Hepatocyte (in vitro differentiated cells): Measurements from ENCODE around the gene GDF15. TPM values are rescaled to one million over a fixed set of nuclear protein-coding genes. Genes with fewer than 3 reads are reported as not detected.

ENCODE experiments used
- DNase-seq: peaks from one replicate; pipeline ENCODE4 v3.0.0-alpha.2; 2016; ENCODE audit warnings: low spot score
- H2AFZ ChIP-seq: fragments of 200-600 bp; sonication (generic); 2 replicates; pipeline ENCODE4 v1.6.0; 2016; ENCODE audit warnings: antibody characterized with exemption, mild to moderate bottlenecking
- H3K27ac ChIP-seq: fragments of 200-600 bp; sonication (generic); 2 replicates; pipeline ENCODE4 v1.5.1; 2016; ENCODE audit warnings: mild to moderate bottlenecking
- H3K27me3 ChIP-seq: fragments of 200-600 bp; sonication (generic); 2 replicates; pipeline ENCODE4 v1.6.1; 2016
- H3K36me3 ChIP-seq: fragments of 200-600 bp; sonication (generic); replicated peaks from 2 replicates; pipeline ENCODE4 v1.5.1; 2016; ENCODE audit warnings: low read depth; ENCODE audit not compliant: insufficient read depth
- H3K4me1 ChIP-seq: fragments of 200-600 bp; sonication (generic); 2 replicates; pipeline ENCODE4 v1.5.1; 2016; ENCODE audit warnings: mild to moderate bottlenecking, moderate library complexity; ENCODE audit not compliant: insufficient read depth
- H3K4me2 ChIP-seq: fragments of 200-600 bp; sonication (generic); 2 replicates; pipeline ENCODE4 v1.6.0; 2016
- H3K4me3 ChIP-seq: fragments of 200-600 bp; sonication (generic); 2 replicates; pipeline ENCODE4 v1.5.1; 2016; ENCODE audit warnings: mild to moderate bottlenecking
- H3K79me2 ChIP-seq: fragments of 200-600 bp; sonication (generic); 2 replicates; pipeline ENCODE4 v1.6.0; 2017; ENCODE audit warnings: mild to moderate bottlenecking
- H3K9me2 ChIP-seq: fragments of 200-600 bp; sonication (generic); replicated peaks from 2 replicates; pipeline ENCODE4 v1.6.0; 2017; ENCODE audit warnings: mild to moderate bottlenecking; ENCODE audit not compliant: insufficient read depth
- H3K9me3 ChIP-seq: fragments of 200-600 bp; sonication (generic); 2 replicates; pipeline ENCODE4 v1.5.1; 2016; ENCODE audit warnings: low read depth, mild to moderate bottlenecking
- H4K20me1 ChIP-seq: fragments of 200-600 bp; sonication (generic); 2 replicates; pipeline ENCODE4 v1.6.0; 2016; ENCODE audit warnings: mild to moderate bottlenecking; ENCODE audit not compliant: insufficient read depth, poor library complexity, severe bottlenecking
- CTCF ChIP-seq: fragments of 200-600 bp; sonication (generic); IDR thresholded peaks from 2 replicates; pipeline ENCODE4 v1.5.1; 2016; ENCODE audit warnings: antibody characterized with exemption, mild to moderate bottlenecking; ENCODE audit not compliant: poor library complexity
- EZH2 ChIP-seq: fragments of 200-600 bp; sonication (generic); IDR thresholded peaks from 2 replicates; pipeline ENCODE4 v1.6.1; 2016; ENCODE audit warnings: antibody characterized with exemption, mild to moderate bottlenecking, borderline replicate concordance
- EZH2phosphoT487 ChIP-seq: fragments of 200-600 bp; sonication (generic); IDR thresholded peaks from one replicate; pipeline ENCODE4 v1.6.1; 2018; ENCODE audit warnings: antibody characterized with exemption, mild to moderate bottlenecking, low read depth, moderate library complexity; ENCODE audit not compliant: unreplicated experiment, severe bottlenecking
- WGBS: methylation state at CpG from one replicate; pipeline ENCODE4 v1.1.6; 2016; ENCODE audit warnings: low lambda C conversion rate; ENCODE audit errors: missing lambda C conversion rate; 5-methylcytosine and 5-hydroxymethylcytosine counted together
- polyA plus RNA-seq: library from polyadenylated mRNA; unstranded; fragments of >200 nt; fragmentation: Nextera tagmentation; extraction: Ambion mirVana; gene quantifications from 2 replicates; pipeline ENCODE4 v1.2.1, GENCODE V29; 2016
- total RNA-seq: library from RNA; depleted of rRNA; stranded (reverse); fragments of >200 nt; gene quantifications from 2 replicates; pipeline ENCODE4 v1.2.3, GENCODE V29; 2014

GDF15 gene
- total and polyA plus RNA-seq, 2 experiments from 2014 or later: 123 to 175 TPM

- Histone ChIP-seq H3K36me3 (no peaks in the 10 kb centered on the region), H4K20me1 (no peaks in the 10 kb centered on the region), H3K4me1 (peaks cover 23% of the 10 kb centered on the region), H3K9me2 (no peaks in the 10 kb centered on the region), H3K4me2 (no peak overlapping the region), H3K27ac (peak overlapping the region; percentile 98), H2AFZ (no peak overlapping the region), H3K27me3 (no peaks in the 10 kb centered on the region), H3K79me2 (peaks cover 4% of the 10 kb centered on the region), H3K4me3 (no peak overlapping the region), H3K9me3 (no peaks in the 10 kb centered on the region)
- no peak for DNase-seq
- no peak for TF ChIP-seq EZH2
- TF ChIP-seq CTCF: no peak
- TF ChIP-seq EZH2phosphoT487: no peak
- 92% methylated on average over 2 of the region's 2 CpGs for WGBS
These were observed 19.9 kb upstream of the GDF15 start for GRCh38 chr19:18366021-18366435.

GRCh38 chr19:18368504-18369222 lies 17.3 kb upstream of the GDF15 start:
- Histone ChIP-seq H3K9me3 (no peaks in the 10 kb centered on the region), H2AFZ (no peak overlapping the region), H3K79me2 (peaks cover 4% of the 10 kb centered on the region), H3K4me2 (no peak overlapping the region), H3K9me2 (no peaks in the 10 kb centered on the region), H3K27ac (peak overlapping the region; percentile 26), H3K4me3 (no peak overlapping the region), H3K4me1 (peaks cover 21% of the 10 kb centered on the region), H3K36me3 (no peaks in the 10 kb centered on the region), H3K27me3 (no peaks in the 10 kb centered on the region), H4K20me1 (no peaks in the 10 kb centered on the region)
- no peak for DNase-seq
- WGBS: 83% methylated on average over 15 of the region's 15 CpGs
- TF ChIP-seq EZH2phosphoT487 (no peak), CTCF (no peak), EZH2 (no peak)

GRCh38 chr19:18373407-18373891 lies 12.5 kb upstream of the GDF15 start:
- H3K9me3 ChIP-seq: no peaks in the 10 kb centered on the region
- DNase-seq: no peak
- H2AFZ ChIP-seq: no peak overlapping the region
- H3K4me1 ChIP-seq: peaks cover 20% of the 10 kb centered on the region
- H3K4me2 ChIP-seq: no peak overlapping the region
- H3K79me2 ChIP-seq: no peaks in the 10 kb centered on the region
- 75% methylated on average over 4 of the region's 4 CpGs for WGBS
- no peaks in the 10 kb centered on the region for H3K36me3 ChIP-seq
- H3K9me2 ChIP-seq: no peaks in the 10 kb centered on the region
- H4K20me1 ChIP-seq: no peaks in the 10 kb centered on the region
- H3K27me3 ChIP-seq: no peaks in the 10 kb centered on the region
- peak overlapping the region; percentile 94 for H3K27ac ChIP-seq
- H3K4me3 ChIP-seq: no peak overlapping the region
- TF ChIP-seq EZH2phosphoT487: no peak
- no peak for TF ChIP-seq EZH2
- TF ChIP-seq CTCF: no peak
